Ammon's horn (tissue), 1 donor: ENCODE results near the gene SPAG17.
A peak's percentile ranks its signal among the peaks of the same experiment; 100 is the strongest.

Experiments
- DNase-seq: peaks from one replicate; pipeline ENCODE4 v3.0.0-alpha.2; 2016; ENCODE audit warnings: low spot score

Gene SPAG17

GRCh38 chr1:118185084-118185832 is at the start of gene SPAG17:
Gene SPAG17 (minus strand): TSS chr1:118185228. CDS start chr1:118185157, 71 bp downstream.
- DNase-seq: peak; percentile 49

GRCh38 chr1:118225471-118225870 is 40.4 kb upstream of the SPAG17 start:
- DNase-seq: no peak

GRCh38 chr1:118223426-118223825 is 38.4 kb upstream of the SPAG17 start:
- no peak for DNase-seq

- DNase-seq: no peak
Measured at GRCh38 chr1:118219438-118219837, 34.4 kb upstream of the SPAG17 start.

GRCh38 chr1:118217141-118217838 is 32.3 kb upstream of the SPAG17 start:
- DNase-seq: no peak

GRCh38 chr1:118214866-118215265 is 29.8 kb upstream of the SPAG17 start:
- DNase-seq: no peak

GRCh38 chr1:118210723-118211110 is 25.7 kb upstream of the SPAG17 start:
- DNase-seq: no peak

- DNase-seq: no peak
Measured at GRCh38 chr1:118210051-118210722, 25.2 kb upstream of the SPAG17 start.

- no peak for DNase-seq
Measured at GRCh38 chr1:118209648-118210047, 24.6 kb upstream of the SPAG17 start.

GRCh38 chr1:118206966-118207365 is 21.9 kb upstream of the SPAG17 start:
- no peak for DNase-seq

GRCh38 chr1:118204648-118205047 is 19.6 kb upstream of the SPAG17 start:
- no peak for DNase-seq

- DNase-seq: no peak
Measured at GRCh38 chr1:118204105-118204504, 19.1 kb upstream of the SPAG17 start.

- DNase-seq: no peak
Measured at GRCh38 chr1:118202076-118202608, 17.1 kb upstream of the SPAG17 start.

- no peak for DNase-seq
Measured at GRCh38 chr1:118201524-118201923, 16.5 kb upstream of the SPAG17 start.

GRCh38 chr1:118200836-118201235 is 15.8 kb upstream of the SPAG17 start:
- no peak for DNase-seq

GRCh38 chr1:118190561-118190960 is 5.5 kb upstream of the SPAG17 start:
- DNase-seq: no peak

- DNase-seq: no peak
Measured at GRCh38 chr1:118189564-118189963, 4.5 kb upstream of the SPAG17 start.

GRCh38 chr1:118188411-118188810 is 3.4 kb upstream of the SPAG17 start:
- DNase-seq: no peak

- no peak for DNase-seq
Measured at GRCh38 chr1:118186026-118186425, 998 bp upstream of the SPAG17 start.

GRCh38 chr1:118184739-118185083 is 317 bp downstream of the SPAG17 start:
- DNase-seq: no peak

- DNase-seq: no peak
Measured at GRCh38 chr1:118183586-118183985, 1.4 kb downstream of the SPAG17 start.

GRCh38 chr1:118177998-118178397 is 7.0 kb downstream of the SPAG17 start:
- DNase-seq: no peak

GRCh38 chr1:118169016-118169415 is 16.0 kb downstream of the SPAG17 start:
- DNase-seq: no peak
